Testis (tissue), 2 donors: ENCODE measurements around the gene FXN.

Experiments
- CTCF ChIP-seq, 3 experiments: fragments of 450-650 bp in 2 of 3; fragments of 200-600 bp in 1 of 3; sonication (generic) in 1 of 3; IDR thresholded peaks; one replicate each; pipeline ENCODE4 v1.5.1; 2016 to 2019; ENCODE audit warnings: antibody characterized with exemption in 3 of 3, mild to moderate bottlenecking in 2 of 3, moderate library complexity in 1 of 3
- POLR2A ChIP-seq: fragments of 450-650 bp; IDR thresholded peaks from one replicate; pipeline ENCODE4 v1.6.1; 2017; ENCODE audit warnings: antibody characterized with exemption, mild to moderate bottlenecking, moderate library complexity

- TF ChIP-seq CTCF (IDR thresholded peaks at IDR 0.05) (no peak), POLR2A (no peak)
Measured at GRCh38 chr9:69120380-69121154, 85.0 kb downstream of the FXN start.
